Gastrocnemius medialis (tissue), 4 donors: ENCODE results near the gene LRMDA.

ENCODE experiments used
- CTCF ChIP-seq, 5 experiments: fragments of 450-650 bp in 3 of 5; fragments of 200-600 bp in 2 of 5; sonication (generic) in 2 of 5; IDR thresholded peaks in 4 of 5; conservative IDR thresholded peaks in 1 of 5; 1 replicate in 4 of 5; 2 replicates in 1 of 5; pipeline ENCODE4 v1.5.1; 2016 to 2019; ENCODE audit warnings: antibody characterized with exemption in 5 of 5, mild to moderate bottlenecking in 3 of 5, moderate library complexity in 3 of 5
- POLR2A ChIP-seq, 2 donors: fragments of 450-650 bp; IDR thresholded peaks; one replicate each; pipeline ENCODE4 v1.6.1; 2017; ENCODE audit warnings: antibody characterized with exemption in 2 of 2, mild to moderate bottlenecking in 2 of 2, moderate library complexity in 2 of 2

GRCh38 chr10:75772153-75772887, 340.9 kb downstream of the LRMDA start:
- no peak for TF ChIP-seq CTCF (IDR thresholded peaks at IDR 0.05 in 4 of 5, conservative IDR thresholded peaks at IDR 0.05 in 1 of 5)
- no peak for TF ChIP-seq POLR2A (IDR thresholded peaks at IDR 0.05)
